H1 (cell line): ENCODE measurements around the gene KCNQ2. TPM values are rescaled to one million over a fixed set of nuclear protein-coding genes. Genes with fewer than 3 reads are reported as not detected.

Experiments
- CTCF ChIA-PET: fragments of 300-600 bp; sonication (Branson Sonifier 250); formaldehyde crosslinking; loops from one replicate; lab custom pipeline; 2021; ENCODE audit not compliant: partially characterized antibody; lab: Charles Lee
- POLR2A ChIA-PET: fragments of 300-600 bp; sonication (Branson Sonifier 250); formaldehyde crosslinking; loops from one replicate; lab custom pipeline; 2021; ENCODE audit warnings: inconsistent platforms; ENCODE audit not compliant: partially characterized antibody; lab: Charles Lee
- DNase-seq, 2 experiments: peaks; one replicate each; pipeline versions ENCODE4 v3.0.0 to v3.0.0-alpha.2; 2010 to 2022; ENCODE audit warnings: low spot score in 2 of 2, low read depth in 1 of 2, mixed read lengths in 1 of 2
- FAIRE-seq: peaks from 2 replicates; lab custom pipeline; 2011; peaks lifted over from hg19 to GRCh38; lab: Jason Lieb, UNC
- H2AFZ ChIP-seq: 2 replicates; pipeline ENCODE4 v1.8.1; 2012; ENCODE audit warnings: low read length, inconsistent platforms
- H2AK5ac ChIP-seq: 2 replicates; pipeline ENCODE4 v1.6.1; 2013; ENCODE audit warnings: low read depth, low read length
- H2BK120ac ChIP-seq: replicated peaks from 2 replicates; pipeline ENCODE3; 2013; ENCODE audit warnings: low read depth, low read length, inconsistent platforms
- H2BK12ac ChIP-seq: 2 replicates; pipeline ENCODE4 v1.6.1; 2013; ENCODE audit warnings: low read depth, low read length
- H2BK15ac ChIP-seq: 2 replicates; pipeline ENCODE4 v1.6.1; 2013; ENCODE audit warnings: low read length
- H2BK20ac ChIP-seq: 2 replicates; pipeline ENCODE4 v1.6.1; 2013; ENCODE audit warnings: low read length
- H2BK5ac ChIP-seq: 2 replicates; pipeline ENCODE4 v1.6.1; 2013; ENCODE audit warnings: low read depth, low read length
- H3K14ac ChIP-seq: 2 replicates; pipeline ENCODE4 v1.6.1; 2013; ENCODE audit warnings: inconsistent platforms; ENCODE audit not compliant: insufficient read length
- H3K18ac ChIP-seq: 2 replicates; pipeline ENCODE4 v1.6.1; 2013; ENCODE audit warnings: low read length; ENCODE audit errors: extremely low read depth
- H3K23ac ChIP-seq: 2 replicates; pipeline ENCODE4 v1.6.1; 2013; ENCODE audit warnings: inconsistent platforms; ENCODE audit not compliant: insufficient read length
- H3K23me2 ChIP-seq: 2 replicates; pipeline ENCODE4 v1.6.1; 2013; ENCODE audit warnings: low read depth, low read length
- H3K27ac ChIP-seq: 2 replicates; pipeline ENCODE4 v1.6.1; 2011; ENCODE audit warnings: low read depth, low read length, inconsistent platforms
- H3K27me3 ChIP-seq, 4 experiments: replicated peaks in 1 of 4; 1 replicate in 1 of 4; 2 replicates in 3 of 4; pipeline versions ENCODE4 v1.6.1 to v1.8.1; 2011 to 2013; ENCODE audit warnings: low read length in 3 of 4, mild to moderate bottlenecking in 3 of 4, inconsistent platforms in 2 of 4, mixed read lengths in 2 of 4, moderate library complexity in 1 of 4; ENCODE audit not compliant: control insufficient read depth in 3 of 4, insufficient read depth in 3 of 4; ENCODE audit errors: extremely low read depth in 1 of 4
- H3K36me3 ChIP-seq, 4 experiments: 2 replicates each; pipeline versions ENCODE4 v1.6.1 to v1.8.1; 2011 to 2013; ENCODE audit warnings: mild to moderate bottlenecking in 4 of 4, low read length in 3 of 4, moderate library complexity in 2 of 4, control low read depth in 1 of 4, inconsistent platforms in 1 of 4; ENCODE audit not compliant: insufficient read depth in 4 of 4, control insufficient read depth in 2 of 4
- H3K4ac ChIP-seq: replicated peaks from 2 replicates; pipeline ENCODE3; 2013; ENCODE audit warnings: low read length, low read depth, mixed read lengths, inconsistent platforms; ENCODE audit not compliant: insufficient read length
- H3K4me1 ChIP-seq, 4 experiments: replicated peaks in 1 of 4; 1 replicate in 1 of 4; 2 replicates in 3 of 4; pipeline versions ENCODE4 v1.6.1 to v1.8.1; 2011 to 2013; ENCODE audit warnings: low read length in 3 of 4, inconsistent platforms in 2 of 4, mixed read lengths in 1 of 4; ENCODE audit not compliant: insufficient read depth in 4 of 4, control insufficient read depth in 3 of 4
- H3K4me2 ChIP-seq, 2 experiments: 2 replicates each; pipeline versions ENCODE4 v1.6.1 to v1.8.1; 2011 to 2013; ENCODE audit warnings: low read depth in 2 of 2, low read length in 2 of 2, control low read depth in 1 of 2, inconsistent platforms in 1 of 2, mild to moderate bottlenecking in 1 of 2; ENCODE audit not compliant: insufficient read depth in 1 of 2
- H3K4me3 ChIP-seq, 4 experiments: fragments of 200-600, 300-600 bp in 1 of 4; sonication (generic), shearing (Covaris generic), sonication (Bioruptor Twin) in 1 of 4; 2 replicates each; pipeline versions ENCODE4 v1.5.1 to v1.8.1; 2011 to 2016; ENCODE audit warnings: low read length in 4 of 4, low read depth in 3 of 4, control low read depth in 2 of 4, inconsistent platforms in 2 of 4, mild to moderate bottlenecking in 2 of 4, mixed read lengths in 1 of 4, moderate library complexity in 1 of 4; ENCODE audit not compliant: insufficient read depth in 2 of 4; ENCODE audit errors: extremely low read depth in 1 of 4
- H3K56ac ChIP-seq: replicated peaks from 2 replicates; pipeline ENCODE3; 2013; ENCODE audit warnings: low read depth, mild to moderate bottlenecking, mixed read lengths, low read length, inconsistent platforms; ENCODE audit not compliant: insufficient read length
- H3K79me1 ChIP-seq: 2 replicates; pipeline ENCODE4 v1.6.1; 2013; ENCODE audit warnings: low read depth, low read length, control low read depth
- H3K79me2 ChIP-seq, 2 experiments: 2 replicates each; pipeline versions ENCODE4 v1.6.1 to v1.8.1; 2012 to 2013; ENCODE audit warnings: low read length in 2 of 2, mild to moderate bottlenecking in 2 of 2, inconsistent platforms in 1 of 2; ENCODE audit not compliant: insufficient read depth in 2 of 2, control insufficient read depth in 1 of 2
- H3K9ac ChIP-seq, 4 experiments: replicated peaks in 1 of 4; 1 replicate in 1 of 4; 2 replicates in 3 of 4; pipeline versions ENCODE4 v1.6.1 to v1.8.1; 2011 to 2013; ENCODE audit warnings: low read depth in 3 of 4, low read length in 3 of 4, control low read depth in 2 of 4, mild to moderate bottlenecking in 2 of 4, moderate library complexity in 2 of 4, inconsistent platforms in 1 of 4; ENCODE audit errors: extremely low read depth in 1 of 4
- H3K9me3 ChIP-seq, 2 experiments: 2 replicates each; pipeline versions ENCODE4 v1.6.1 to v1.8.1; 2012 to 2013; ENCODE audit warnings: mild to moderate bottlenecking in 2 of 2, moderate library complexity in 2 of 2, control low read depth in 1 of 2, inconsistent platforms in 1 of 2, low read depth in 1 of 2, low read length in 1 of 2, mixed read lengths in 1 of 2; ENCODE audit not compliant: insufficient read depth in 2 of 2
- H4K20me1 ChIP-seq, 2 experiments: replicated peaks in 1 of 2; 2 replicates each; pipeline versions ENCODE3 to v1.8.1; 2011 to 2013; ENCODE audit warnings: inconsistent platforms in 2 of 2, low read length in 2 of 2, mild to moderate bottlenecking in 1 of 2; ENCODE audit not compliant: insufficient read depth in 2 of 2, control insufficient read depth in 1 of 2
- H4K5ac ChIP-seq: 2 replicates; pipeline ENCODE4 v1.6.1; 2013; ENCODE audit warnings: low read length, low read depth, mixed read lengths, inconsistent platforms; ENCODE audit not compliant: insufficient read length
- H4K8ac ChIP-seq: 2 replicates; pipeline ENCODE4 v1.8.0; 2013; ENCODE audit warnings: mild to moderate bottlenecking, moderate library complexity, low read length, inconsistent platforms; ENCODE audit not compliant: insufficient read depth; ENCODE audit errors: extremely low read depth
- H4K91ac ChIP-seq: replicated peaks from 2 replicates; pipeline ENCODE3; 2013; ENCODE audit warnings: low read length, mixed read lengths, inconsistent platforms; ENCODE audit not compliant: insufficient read length
- CHD1 ChIP-seq: IDR thresholded peaks from 2 replicates; pipeline ENCODE4 v1.6.1; 2012; ENCODE audit warnings: low read depth, low read length, improper control_type of control experiment
- CTCF ChIP-seq, 3 experiments: IDR thresholded peaks; 1 replicate in 2 of 3; 2 replicates in 1 of 3; pipeline versions ENCODE4 v1.5.1 to v1.6.1; 2011; ENCODE audit warnings: low read length in 3 of 3, mild to moderate bottlenecking in 3 of 3, inconsistent platforms in 2 of 3, low read depth in 1 of 3, moderate library complexity in 1 of 3; ENCODE audit not compliant: insufficient read depth in 1 of 3; ENCODE audit errors: control extremely low read depth in 1 of 3
- E2F6 ChIP-seq: IDR thresholded peaks from 2 replicates; pipeline ENCODE4 v1.6.1; 2012; ENCODE audit warnings: inconsistent platforms
- MAX ChIP-seq: IDR thresholded peaks from 2 replicates; pipeline ENCODE4 v1.6.1; 2012; ENCODE audit warnings: inconsistent platforms
- RAD21 ChIP-seq, 2 experiments: IDR thresholded peaks in 1 of 2; conservative IDR thresholded peaks in 1 of 2; 2 replicates each; pipeline ENCODE4 v1.6.1; 2011; ENCODE audit warnings: low read depth in 2 of 2, low read length in 2 of 2, improper control_type of control experiment in 1 of 2, inconsistent platforms in 1 of 2, mild to moderate bottlenecking in 1 of 2, moderate library complexity in 1 of 2
- RXRA ChIP-seq: IDR thresholded peaks from 2 replicates; pipeline ENCODE4 v1.6.1; 2011; ENCODE audit warnings: low read depth, mild to moderate bottlenecking, low read length, moderate library complexity; ENCODE audit not compliant: insufficient read depth
- WGBS, 2 experiments: shearing (Covaris generic) in 1 of 2; methylation state at CpG; one replicate each; pipeline versions ENCODE4 v1.1.6 to v1.1.7; 2013 to 2015; ENCODE audit warnings: low lambda C conversion rate in 2 of 2, mixed read lengths in 2 of 2, inconsistent platforms in 1 of 2, low coverage in 1 of 2, missing lambda C conversion rate in 1 of 2; ENCODE audit not compliant: insufficient replicate concordance in 2 of 2, insufficient coverage in 1 of 2, insufficient read length in 1 of 2; ENCODE audit errors: extremely low coverage in 1 of 2, missing lambda C conversion rate in 1 of 2; 5-methylcytosine and 5-hydroxymethylcytosine counted together
- polyA plus RNA-seq, 7 experiments: library from polyadenylated mRNA; depleted of rRNA in 3 of 7; stranded (reverse) in 5 of 7; unstranded in 2 of 7; fragments of >200 nt in 5 of 7; fragments of 200-250 nt in 2 of 7; gene quantifications; 1 replicate in 5 of 7; 2 replicates in 1 of 7; 4 replicates in 1 of 7; pipeline versions ENCODE4 v1.2.1 to v1.2.3, GENCODE V29; 2011 to 2013; ENCODE audit warnings: missing spikeins in 2 of 7, mixed read lengths in 2 of 7
- total RNA-seq: library from RNA; stranded (reverse); fragmentation: NEBNext Ultra II Directional; extraction: Animal tissue kit (Norgen Biotek cat#: 25700); gene quantifications from 2 replicates; pipeline ENCODE4 v1.2.1, GENCODE V29; 2021

Gene KCNQ2
- total and polyA plus RNA-seq, 2 of the 8 experiments (the other 6 are each of a cell fraction or from before 2014, with no cell fraction given): 82.6 to 243 TPM

- no peak for FAIRE-seq
- peak overlapping the region; percentile 67 to 78 for H3K4me2 ChIP-seq
- peak overlapping the region; percentile 80 for H4K8ac ChIP-seq
- CTCF ChIA-PET: interaction anchor here (0.6 to 3.0 kb wide), 8 partner anchors 13 to 122 kb away, joined by 3 to 31 read pairs (median 4); partner anchors contain the start of gene PTK6
- H2BK12ac ChIP-seq: peak overlapping the region; percentile 75; the same call in 1 of the 2 replicates
- no peak overlapping the region for H3K4ac ChIP-seq
- no peak overlapping the region for H3K9ac ChIP-seq
- peak overlapping the region; percentile 29; the same call in 1 of the 2 replicates for H2BK15ac ChIP-seq
- DNase-seq: peak in 1 of 2 experiments; percentile 60
- peak overlapping the region; percentile 93 for H4K91ac ChIP-seq
- no peak overlapping the region for H3K23ac ChIP-seq
- H3K4me3 ChIP-seq: peak overlapping the region; percentile 66 to 99 (median 88); a peak in 7 of 8 replicates
- no peak overlapping the region for H2BK20ac ChIP-seq
- peaks cover 17% of the 10 kb centered on the region; the same call in 1 of the 2 replicates for H3K23me2 ChIP-seq
- peaks cover 0 to 14% (median 0%) of the 10 kb centered on the region in 4 experiments; a peak in 2 of 8 replicates for H3K36me3 ChIP-seq
- peak overlapping the region; percentile 13 for H2BK120ac ChIP-seq
- no peak overlapping the region for H3K56ac ChIP-seq
- H3K18ac ChIP-seq: peak overlapping the region; percentile 19; the same call in 1 of the 2 replicates
- peaks cover 0 to 21% (median 10%) of the 10 kb centered on the region in 4 experiments; a peak in 5 of 7 replicates for H3K4me1 ChIP-seq
- H4K20me1 ChIP-seq: peaks cover 3 to 22% of the 10 kb centered on the region in 2 experiments
- peaks cover 0 to 6% (median under 1%) of the 10 kb centered on the region in 4 experiments; a peak in 2 of 7 replicates for H3K27me3 ChIP-seq
- H3K14ac ChIP-seq: no peak overlapping the region
- peak overlapping the region; percentile 59; the same call in 1 of the 2 replicates for H2AK5ac ChIP-seq
- peak overlapping the region; percentile 32; the same call in 1 of the 2 replicates for H2BK5ac ChIP-seq
- H3K27ac ChIP-seq: no peak overlapping the region
- 66% methylated on average over 21 of the region's 32 CpGs; no CpG with 5 or more reads in 1 of the 2 experiments for WGBS, 2 experiments
- H4K5ac ChIP-seq: no peak overlapping the region
- peaks cover 7% of the 10 kb centered on the region; the same call in 1 of the 2 replicates for H3K79me1 ChIP-seq
- H3K79me2 ChIP-seq: peaks cover 0 to 4% of the 10 kb centered on the region in 2 experiments; a peak in 1 of 4 replicates
- POLR2A ChIA-PET: interaction anchor here (1.5 kb wide), 1 partner anchor 123 kb away, joined by 5 read pairs; no protein-coding TSS in a partner anchor
- H2AFZ ChIP-seq: no peak overlapping the region
- H3K9me3 ChIP-seq: no peaks in the 10 kb centered on the region
- no peak for TF ChIP-seq RXRA
- peak in 1 of 2 experiments; percentile 13; a peak in 1 of 4 replicates for TF ChIP-seq RAD21 (IDR thresholded peaks at IDR 0.05 in 1 of 2, conservative IDR thresholded peaks at IDR 0.05 in 1 of 2; ENCODE audit: low read depth in 2 of 2, low read length in 2 of 2)
- TF ChIP-seq MAX: peak; percentile 71
- TF ChIP-seq CTCF (IDR thresholded peaks at IDR 0.05; ENCODE audit: control extremely low read depth in 1 of 3, insufficient read depth in 1 of 3, low read depth in 1 of 3, low read length in 3 of 3): peak in 1 of 3 experiments; percentile 9; a peak in 1 of 4 replicates
- TF ChIP-seq CHD1: no peak
- TF ChIP-seq E2F6: 0 out of 2 replicates have a peak, but pooled peaks have one; percentile 57
Observed at GRCh38 chr20:63518946-63519667, 46.7 kb upstream of the KCNQ2 start.
